Measurements from ENCODE around the gene CELF2.

Gene CELF2

DNA sequence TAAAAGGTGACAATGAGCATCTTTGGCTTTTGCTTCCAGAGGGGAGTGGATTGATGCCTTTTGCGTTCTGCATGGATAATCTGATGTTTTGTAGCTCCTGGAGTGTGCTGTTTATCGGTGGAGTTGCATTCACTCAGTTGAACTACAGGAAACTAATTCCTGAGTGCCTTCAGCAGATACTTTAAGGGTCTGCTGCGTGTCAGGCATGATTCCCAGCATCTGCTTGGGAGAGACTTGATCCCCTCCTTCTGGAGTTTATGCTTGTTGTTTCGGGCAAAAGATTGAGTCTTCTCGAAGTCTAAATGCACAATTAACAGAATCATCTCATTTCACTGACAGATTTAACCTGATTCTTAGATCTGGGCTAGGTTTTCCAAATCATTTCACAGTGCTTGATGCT is 46.2 kb downstream of the CELF2 start:
- DNase-seq = no peak

DNA sequence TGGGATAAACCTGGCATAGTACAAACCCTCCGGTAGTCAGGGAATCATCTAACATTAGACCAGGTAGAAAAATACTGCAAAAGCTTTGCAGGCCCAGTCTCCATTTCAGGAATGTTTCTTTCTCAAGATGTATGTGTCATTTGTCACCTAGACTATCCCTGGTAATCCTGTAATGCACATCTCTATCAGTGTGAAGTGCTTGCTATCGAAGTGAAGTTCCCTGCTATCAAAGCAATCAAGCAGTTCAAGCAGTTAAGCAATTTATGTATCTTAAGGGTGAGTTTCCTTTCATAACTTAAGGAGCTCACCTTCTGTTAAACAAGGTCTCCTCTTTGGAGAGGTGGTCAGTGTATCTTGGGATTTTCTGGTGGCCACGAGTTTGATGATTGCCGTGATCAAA is 47.2 kb downstream of the CELF2 start:
- no peak for DNase-seq

DNA sequence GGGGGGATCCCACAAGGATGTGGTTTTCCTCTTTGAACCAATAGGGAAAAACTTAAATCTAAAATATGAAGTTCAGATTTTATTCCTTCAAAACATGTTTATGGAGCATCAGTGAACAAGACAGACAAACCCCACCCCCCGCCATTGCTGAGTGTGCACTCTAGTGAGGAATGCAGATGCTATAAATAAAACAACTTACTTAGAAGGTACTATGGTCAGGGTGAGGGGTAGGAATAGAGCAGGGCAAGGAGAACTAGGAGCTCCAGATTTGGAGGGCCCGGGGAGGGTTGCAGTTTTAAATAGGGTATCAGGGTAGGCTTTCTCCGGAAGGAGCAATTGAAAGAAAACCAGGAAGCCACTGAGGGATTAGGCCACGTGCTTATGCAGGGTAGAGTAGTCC is 47.9 kb downstream of the CELF2 start:
- no peak for DNase-seq

- DNase-seq = no peak
Measured at GRCh38 chr10:11066520-11066919, 48.8 kb downstream of the CELF2 start.

DNA sequence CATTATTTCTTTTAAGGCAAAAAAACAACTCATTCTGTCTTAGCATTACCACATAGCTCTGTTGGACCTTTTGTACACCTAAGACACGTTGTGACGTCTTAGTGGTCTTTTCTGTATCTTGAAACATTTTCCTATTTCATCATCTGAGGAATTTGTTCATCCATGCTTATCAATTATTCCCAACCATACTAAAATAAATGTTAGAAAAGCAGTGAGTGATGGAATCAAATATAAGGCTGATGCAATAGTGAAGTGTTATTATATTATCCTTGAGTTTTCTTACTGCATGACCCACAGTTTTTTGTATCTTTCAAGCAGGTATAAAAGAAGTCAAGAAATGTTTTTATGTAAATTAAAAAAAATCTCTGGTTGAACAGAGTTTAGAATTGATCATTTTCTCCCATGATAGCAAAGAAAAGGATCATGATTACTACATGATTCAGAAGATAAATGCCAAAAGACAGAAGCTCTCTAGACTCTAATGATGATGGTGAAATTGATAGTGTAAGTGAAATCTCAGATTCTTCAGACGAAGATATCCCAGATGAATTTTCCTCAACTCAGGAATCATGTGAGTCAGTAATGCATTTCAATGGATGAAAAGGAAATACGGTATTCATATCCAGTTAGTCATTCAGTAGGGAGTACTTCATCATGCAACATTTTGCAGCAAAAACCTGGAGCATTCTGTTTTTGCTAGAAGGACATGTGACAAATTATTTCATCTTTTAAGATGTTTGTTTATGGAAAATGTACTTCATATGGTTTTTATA is 51.4 kb downstream of the CELF2 start:
- DNase-seq = no peak

GRCh38 chr10:11073410-11073809 is 55.7 kb downstream of the CELF2 start:
- DNase-seq = no peak

GRCh38 chr10:11074536-11075267 is 57.0 kb downstream of the CELF2 start:
- no peak for DNase-seq

DNA sequence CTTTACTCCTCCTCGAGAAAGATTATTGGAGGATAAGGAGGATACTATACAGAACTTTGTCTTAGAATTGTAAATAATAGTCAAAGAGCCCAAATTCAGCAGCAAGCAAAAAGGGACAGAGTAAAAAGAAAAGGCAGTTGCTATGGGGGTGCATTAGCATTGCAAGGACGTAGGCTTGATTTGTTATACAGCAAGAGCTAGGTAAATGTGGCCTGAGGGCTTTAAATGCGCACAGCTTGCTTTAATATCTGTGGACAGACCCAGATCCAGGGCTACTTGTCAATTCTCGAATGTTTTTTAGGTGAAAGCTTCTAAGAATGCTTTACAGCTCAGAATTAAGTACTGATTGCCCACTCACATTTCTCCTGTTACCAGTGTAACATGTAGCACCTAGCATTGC is 58.5 kb downstream of the CELF2 start:
- DNase-seq = no peak

- DNase-seq = no peak
Measured at GRCh38 chr10:11080564-11080984, 62.9 kb downstream of the CELF2 start.

DNA sequence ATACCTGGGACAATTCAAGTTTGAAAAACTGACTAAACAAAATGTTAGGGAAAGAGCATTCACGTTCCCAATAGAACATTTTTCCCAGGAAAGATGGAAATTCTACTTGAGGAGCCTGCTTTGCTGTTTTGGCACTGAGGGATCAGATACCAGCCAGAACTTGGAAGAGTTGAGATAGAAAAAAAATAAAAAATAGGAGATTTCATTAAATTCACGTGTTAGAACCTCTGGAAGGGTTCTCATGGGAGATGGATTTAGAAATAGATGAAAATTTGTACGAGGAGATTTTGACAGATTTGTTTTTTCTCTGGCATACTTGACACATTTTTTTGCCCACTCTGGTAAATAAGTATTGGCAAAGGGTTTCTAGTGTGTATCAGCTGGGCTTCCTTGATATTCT is 63.7 kb downstream of the CELF2 start:
- DNase-seq = no peak

GRCh38 chr10:11082526-11082925 is 64.9 kb downstream of the CELF2 start:
- no peak for DNase-seq

DNA sequence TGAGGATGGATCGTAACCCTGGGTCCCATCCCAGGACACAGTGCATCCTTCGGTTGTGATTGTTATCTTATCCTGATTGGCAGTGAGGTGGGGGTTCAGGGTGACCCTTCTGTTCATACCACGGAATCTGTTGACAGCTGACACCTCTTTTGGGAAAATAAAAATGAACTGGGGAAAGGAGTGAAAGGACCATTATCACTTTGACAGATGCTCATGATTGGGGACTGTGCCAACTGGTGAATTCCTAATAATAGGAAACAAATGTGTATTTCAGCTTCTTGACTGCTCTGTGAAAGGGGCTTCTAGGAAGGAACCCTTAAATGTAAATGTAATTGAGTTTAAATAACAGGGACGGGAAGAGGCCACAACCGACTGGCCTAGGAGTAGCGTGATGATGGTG is 65.4 kb downstream of the CELF2 start:
- DNase-seq = no peak

- no peak for DNase-seq
Measured at GRCh38 chr10:11085545-11085944, 67.9 kb downstream of the CELF2 start.

- DNase-seq = no peak
Measured at GRCh38 chr10:11086177-11086840, 68.6 kb downstream of the CELF2 start.

GRCh38 chr10:11087372-11087771 is 69.7 kb downstream of the CELF2 start:
- DNase-seq = no peak

GRCh38 chr10:11088709-11089108 is 71.0 kb downstream of the CELF2 start:
- DNase-seq = no peak

DNA sequence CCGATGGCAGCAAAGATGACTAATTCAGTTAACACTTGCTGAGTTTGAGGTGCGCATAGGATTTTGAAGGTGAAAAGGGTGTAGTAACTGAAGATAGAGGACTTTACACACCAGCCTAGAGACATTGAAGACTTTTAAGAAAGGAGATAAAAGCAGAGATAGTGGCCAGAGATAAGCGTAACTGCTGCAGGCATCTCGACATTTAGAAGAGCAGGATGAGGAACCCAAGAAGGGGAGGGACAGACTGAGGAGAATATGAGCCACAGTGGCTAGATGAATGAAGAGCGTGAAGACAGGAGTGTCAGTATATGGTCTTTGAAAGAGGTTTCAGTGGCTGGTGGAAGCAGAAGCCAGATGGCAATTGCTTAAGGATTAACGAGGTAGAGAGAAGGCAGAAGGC is 71.6 kb downstream of the CELF2 start:
- DNase-seq = no peak

- no peak for DNase-seq
Measured at GRCh38 chr10:11091517-11092102, 73.9 kb downstream of the CELF2 start.

DNA sequence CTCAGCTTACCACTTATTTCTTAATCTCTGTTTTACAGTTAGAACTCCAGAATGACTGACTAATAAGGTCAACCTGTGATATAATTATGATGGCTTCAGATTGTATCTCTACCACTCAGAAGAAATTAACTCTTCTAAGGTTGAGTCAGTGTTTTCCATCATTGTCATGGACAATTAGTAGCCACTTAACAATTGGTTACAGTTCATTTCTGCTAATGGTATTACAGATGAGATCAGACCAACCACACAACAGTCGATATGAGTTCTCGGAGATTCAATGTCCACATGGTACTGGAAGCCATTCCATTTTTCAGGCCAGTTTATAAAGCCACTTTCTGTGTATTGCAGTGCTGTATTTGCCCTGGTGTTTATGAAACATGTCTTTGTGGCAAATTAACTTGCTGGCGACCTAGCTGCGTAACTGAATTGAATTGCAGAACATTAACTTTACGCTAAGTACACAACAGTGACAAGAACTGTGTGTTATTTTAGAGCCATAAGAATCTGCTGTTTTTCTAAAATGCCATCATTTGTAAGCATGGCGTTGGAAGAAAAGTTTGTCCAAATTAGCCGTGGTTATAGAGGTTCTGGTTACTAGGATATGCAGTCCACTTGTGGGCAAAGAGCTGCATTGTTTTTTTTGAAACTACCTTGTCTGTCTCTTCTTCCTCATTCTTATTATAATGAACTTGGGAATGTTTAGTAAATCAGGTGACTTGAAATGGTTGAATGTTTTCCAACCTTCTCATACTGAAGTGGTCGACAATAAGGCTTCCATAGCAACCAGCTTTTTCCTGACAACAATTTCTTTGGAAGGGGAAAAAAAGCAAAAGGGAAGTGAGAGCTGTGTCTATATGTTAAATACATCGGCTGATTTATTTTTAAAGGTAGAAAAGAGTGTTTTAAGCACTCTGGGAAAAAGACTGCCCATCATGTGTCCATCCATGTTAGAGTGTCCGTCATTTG is 76.4 kb downstream of the CELF2 start:
- DNase-seq = no peak

DNA sequence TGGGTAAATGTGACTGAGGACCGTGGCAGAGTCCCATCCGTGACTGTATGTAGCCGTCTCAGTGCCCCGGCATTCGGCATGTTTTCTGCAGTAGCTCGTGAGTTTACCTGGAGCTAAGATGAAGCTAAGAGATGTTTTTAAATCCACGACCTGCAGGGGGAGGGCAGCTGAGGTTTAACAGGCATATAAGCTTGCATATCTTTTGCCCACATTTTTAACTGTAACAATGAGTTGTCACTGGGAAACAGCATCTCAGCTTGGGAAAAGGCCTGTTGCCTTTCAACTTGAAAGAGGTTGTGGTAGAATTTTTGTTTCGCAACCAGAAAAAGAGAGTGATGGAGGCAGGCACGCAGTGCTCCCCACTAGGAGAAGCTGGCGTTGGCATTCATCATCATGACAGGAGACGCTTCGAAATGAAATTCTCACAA is 77.7 kb downstream of the CELF2 start:
- DNase-seq = no peak

DNA sequence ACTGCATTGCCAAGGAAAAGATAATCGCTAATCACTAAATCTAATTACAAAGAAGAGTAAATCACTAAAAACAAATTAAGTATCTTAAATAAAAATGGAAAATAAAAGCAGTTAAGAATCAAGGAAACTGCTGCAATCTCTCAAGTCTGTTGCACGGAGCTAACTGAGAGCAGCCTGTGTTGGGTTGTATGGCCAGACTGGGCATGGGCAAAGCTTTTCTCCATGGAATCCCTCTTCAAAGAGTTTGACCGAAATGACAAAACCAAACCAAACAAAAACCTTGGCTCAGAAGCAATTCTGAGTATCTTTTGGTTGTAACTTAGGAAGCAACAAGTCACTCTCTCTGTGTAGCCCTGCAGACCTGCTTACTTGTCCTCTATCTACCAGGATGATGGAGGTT is 78.8 kb downstream of the CELF2 start:
- no peak for DNase-seq

DNA sequence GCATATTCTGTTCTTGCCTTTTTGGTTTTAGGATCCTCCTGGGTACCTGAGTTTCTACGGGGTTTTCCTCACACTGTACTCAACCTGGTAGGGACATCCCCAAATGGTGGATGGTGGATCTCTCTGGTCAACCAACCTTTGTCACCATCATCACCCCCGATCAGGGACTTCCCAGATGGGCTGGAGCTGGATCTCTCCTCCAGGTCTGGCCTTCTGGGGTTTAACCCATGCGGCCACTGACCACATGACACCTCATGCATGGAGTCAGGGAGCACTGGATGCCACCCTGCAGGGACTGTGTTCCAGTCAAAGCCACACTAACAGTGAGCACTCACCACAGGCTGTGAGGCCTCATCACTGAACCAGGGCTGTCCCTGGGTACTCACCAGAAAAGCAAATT is 80.0 kb downstream of the CELF2 start:
- DNase-seq = no peak

Measured in midbrain (tissue), 1 donor.